ENCODE data around the gene SMYD3. TPM values are rescaled to one million over a fixed set of nuclear protein-coding genes. Genes with fewer than 3 reads are reported as not detected.

SMYD3 gene
- total and polyA plus RNA-seq, 2 of the 4 experiments (the other 2 are of a cell fraction) = 26.5 to 37.6 TPM

DNA sequence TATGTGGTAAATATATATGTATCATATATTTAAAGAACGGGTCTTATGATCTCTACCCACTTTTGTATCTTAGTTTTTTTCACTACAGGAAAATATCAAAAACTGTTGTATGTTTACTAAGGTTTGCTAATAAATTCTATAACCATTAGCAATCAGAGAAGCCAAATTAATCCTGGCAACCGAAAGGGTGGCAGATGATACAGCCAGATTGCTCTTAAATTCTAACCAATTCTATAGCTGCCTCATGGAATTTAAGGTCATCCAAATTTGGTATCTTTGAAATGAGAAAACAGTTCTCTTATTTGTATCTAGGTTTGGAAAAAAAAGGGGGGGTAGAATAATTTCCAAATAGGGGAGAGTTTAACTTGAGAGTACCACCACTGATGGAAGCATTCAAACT lies 591.2 kb downstream of the SMYD3 start:
- H3K27me3 ChIP-seq (ENCODE audit: control insufficient read depth, insufficient read depth, low read length) = no peaks in the 10 kb centered on the region
- no peak overlapping the region for H4K8ac ChIP-seq (ENCODE audit: low read depth in 2 of 2, low read length in 2 of 2)
- H2AK9ac ChIP-seq (replicated peaks; ENCODE audit: low read depth, low read length, poor library complexity) = no peak overlapping the region
- H2BK120ac ChIP-seq (ENCODE audit: low read depth, low read length) = no peak overlapping the region
- TF ChIP-seq POLR2A (IDR thresholded peaks at IDR 0.05; ENCODE audit: low read depth, low read length) = no peak
- no peak for TF ChIP-seq NFE2L2 (IDR thresholded peaks at IDR 0.05; ENCODE audit: low read depth, low read length)
- H3K4ac ChIP-seq (ENCODE audit: low read depth, low read length) = no peak overlapping the region
- no peak overlapping the region for H3K9ac ChIP-seq (ENCODE audit: low read depth, low read length)
- no peaks in the 10 kb centered on the region for H3K4me1 ChIP-seq (ENCODE audit: control insufficient read depth, insufficient read depth, low read length)
- H4K20me1 ChIP-seq (ENCODE audit: insufficient read depth, low read length) = no peaks in the 10 kb centered on the region
- no peak overlapping the region for H2BK5ac ChIP-seq (ENCODE audit: low read depth, low read length, poor library complexity, severe bottlenecking)
- no peak overlapping the region for H2AFZ ChIP-seq (replicated peaks; ENCODE audit: low read length, poor library complexity)
- intact Hi-C loops (cut with micrococcal nuclease) (no loop called here), dilution Hi-C loops (cut with HindIII; ENCODE audit: low sequenced_read_pairs, unreplicated experiment) (no loop called here), in situ Hi-C loops (cut with MboI; ENCODE audit: low sequenced_read_pairs) (no loop called here)
- POLR2A ChIA-PET (ENCODE audit: unreplicated experiment) = no interaction called here
- H3K4me3 ChIP-seq (ENCODE audit: insufficient read depth, low read depth, low read length) = no peak overlapping the region
- H3K79me1 ChIP-seq (ENCODE audit: low read depth in 1 of 2, low read length in 2 of 2) = no peaks in the 10 kb centered on the region
- H2AK5ac ChIP-seq (ENCODE audit: low read depth, low read length) = no peak overlapping the region
- H3K27ac ChIP-seq (ENCODE audit: insufficient read depth, low read length) = no peak overlapping the region
- H4K5ac ChIP-seq (ENCODE audit: low read depth, low read length) = no peak overlapping the region
- no peak overlapping the region for H3K4me2 ChIP-seq (ENCODE audit: low read depth, low read length)
- H3K18ac ChIP-seq (ENCODE audit: low read depth, low read length) = no peak overlapping the region
- no peaks in the 10 kb centered on the region for H3K36me3 ChIP-seq (ENCODE audit: control insufficient read depth, insufficient read depth, low read length)
- ATAC-seq (ENCODE audit: low read depth) = no peak
- H2BK20ac ChIP-seq (ENCODE audit: low read depth, low read length) = no peak overlapping the region
- CTCF ChIA-PET = no interaction called here
- H2BK15ac ChIP-seq (ENCODE audit: low read depth, low read length) = no peak overlapping the region
- H3K56ac ChIP-seq (ENCODE audit: extremely low read depth, insufficient read depth, low read length) = no peak overlapping the region
- no peak overlapping the region for H3K23ac ChIP-seq (ENCODE audit: low read depth, low read length)
- no CpG with 5 or more reads among the region's 2 CpGs for WGBS, 2 experiments (ENCODE audit: extremely low coverage in 2 of 2, insufficient read length in 1 of 2)
- BruUV-seq (replicated peaks) = no TSS peak
- H3K9me3 ChIP-seq (ENCODE audit: control insufficient read depth, insufficient read depth, low read length) = no peaks in the 10 kb centered on the region
- no peak overlapping the region for H4K91ac ChIP-seq (ENCODE audit: insufficient read depth, low read depth, low read length)
- no peak overlapping the region for H3K14ac ChIP-seq (replicated peaks; ENCODE audit: low read depth, low read length)
- no peak for DNase-seq
- no peaks in the 10 kb centered on the region for H3K9me1 ChIP-seq (ENCODE audit: insufficient read depth, low read length)
